Gastrocnemius medialis (tissue), 4 donors: Measurements from ENCODE around the gene FKBP5.

Experiments used
- CTCF ChIP-seq, 5 experiments: fragments of 450-650 bp in 3 of 5; fragments of 200-600 bp in 2 of 5; sonication (generic) in 2 of 5; IDR thresholded peaks in 4 of 5; conservative IDR thresholded peaks in 1 of 5; 1 replicate in 4 of 5; 2 replicates in 1 of 5; pipeline ENCODE4 v1.5.1; 2016 to 2019; ENCODE audit warnings: antibody characterized with exemption in 5 of 5, mild to moderate bottlenecking in 3 of 5, moderate library complexity in 3 of 5
- POLR2A ChIP-seq, 2 donors: fragments of 450-650 bp; IDR thresholded peaks; one replicate each; pipeline ENCODE4 v1.6.1; 2017; ENCODE audit warnings: antibody characterized with exemption in 2 of 2, mild to moderate bottlenecking in 2 of 2, moderate library complexity in 2 of 2

GRCh38 chr6:35592178-35592577 lies 96.5 kb downstream of the FKBP5 start:
- TF ChIP-seq CTCF (IDR thresholded peaks at IDR 0.05 in 4 of 5, conservative IDR thresholded peaks at IDR 0.05 in 1 of 5) (no peak), POLR2A (IDR thresholded peaks at IDR 0.05) (no peak)
